ENCODE results near the gene CUX1.

DNA sequence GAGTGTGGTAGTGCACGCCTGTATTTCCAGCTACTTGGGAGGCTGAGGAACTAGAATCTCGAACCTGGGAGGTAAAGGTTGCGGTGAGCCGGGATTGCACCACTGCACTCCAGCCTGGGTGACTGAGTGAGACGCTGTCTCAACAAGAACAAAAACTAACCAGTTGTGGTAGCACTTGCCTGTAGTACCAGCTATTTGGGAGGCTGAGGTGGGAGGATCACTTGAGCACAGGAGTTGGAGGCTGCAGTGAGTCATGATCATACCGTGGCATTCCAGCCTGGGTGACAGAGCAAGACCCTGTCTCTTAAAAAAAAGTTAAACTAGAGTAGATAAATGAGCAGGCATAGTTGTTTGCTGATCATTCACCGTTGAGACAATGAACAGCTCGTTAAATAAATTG, 48.9 kb downstream of the CUX1 start:
- TF ChIP-seq CTCF (IDR thresholded peaks at IDR 0.05; ENCODE audit: borderline replicate concordance, extremely low read depth, low read length, poor library complexity, severe bottlenecking) (no peak), EZH2 (IDR thresholded peaks at IDR 0.05; ENCODE audit: borderline replicate concordance, low read depth, low read length, severe bottlenecking) (no peak)
